GM19463 (cell line): ENCODE measurements around the gene B4GALT5.

Experiments used
- ATAC-seq: cut with Tn5 transposase; IDR thresholded peaks from one replicate; pipeline ENCODE4 v1.9.1; 2021; ENCODE audit warnings: mild to moderate bottlenecking, moderate library complexity; ENCODE audit not compliant: unreplicated experiment

B4GALT5 gene

GRCh38 chr20:49659056-49659455 is 54.6 kb downstream of the B4GALT5 start:
- no peak for ATAC-seq

GRCh38 chr20:49658508-49658907 is 55.2 kb downstream of the B4GALT5 start:
- ATAC-seq, result no peak

- no peak for ATAC-seq
Observed at GRCh38 chr20:49657118-49657901, 56.4 kb downstream of the B4GALT5 start.

GRCh38 chr20:49656304-49656703 is 57.4 kb downstream of the B4GALT5 start:
- no peak for ATAC-seq

- ATAC-seq, result no peak
Observed at GRCh38 chr20:49653925-49654434, 59.7 kb downstream of the B4GALT5 start.

- no peak for ATAC-seq
Observed at GRCh38 chr20:49649672-49650071, 64.0 kb downstream of the B4GALT5 start.

GRCh38 chr20:49647550-49647949 is 66.1 kb downstream of the B4GALT5 start:
- ATAC-seq, result no peak

GRCh38 chr20:49646528-49646927 is 67.2 kb downstream of the B4GALT5 start:
- no peak for ATAC-seq

- ATAC-seq, result no peak
Observed at GRCh38 chr20:49646126-49646525, 67.6 kb downstream of the B4GALT5 start.

- ATAC-seq, result no peak
Observed at GRCh38 chr20:49644980-49645565, 68.6 kb downstream of the B4GALT5 start.

GRCh38 chr20:49642816-49643215 is 70.9 kb downstream of the B4GALT5 start:
- ATAC-seq, result no peak

GRCh38 chr20:49641683-49642656 is 71.7 kb downstream of the B4GALT5 start:
- no peak for ATAC-seq

- ATAC-seq, result no peak
Observed at GRCh38 chr20:49637046-49637637, 76.5 kb downstream of the B4GALT5 start.

- no peak for ATAC-seq
Observed at GRCh38 chr20:49636447-49636846, 77.2 kb downstream of the B4GALT5 start.

- no peak for ATAC-seq
Observed at GRCh38 chr20:49635866-49636265, 77.8 kb downstream of the B4GALT5 start.

- no peak for ATAC-seq
Observed at GRCh38 chr20:49635166-49635565, 78.5 kb downstream of the B4GALT5 start.

GRCh38 chr20:49634116-49634515 is 79.6 kb downstream of the B4GALT5 start:
- no peak for ATAC-seq

- no peak for ATAC-seq
Observed at GRCh38 chr20:49633643-49634042, 80.0 kb downstream of the B4GALT5 start.

GRCh38 chr20:49633023-49633422 is 80.7 kb downstream of the B4GALT5 start:
- no peak for ATAC-seq

- ATAC-seq, result no peak
Observed at GRCh38 chr20:49631856-49632418, 81.7 kb downstream of the B4GALT5 start.
